GM21526 (cell line): ENCODE data around the gene EFL1.
"Not testable (repeated sequence)": the region's sequence is repeated elsewhere in the genome, so short reads cannot be mapped to it uniquely, and the experiment has no call there.

Experiments used
- ATAC-seq: cut with Tn5 transposase; IDR thresholded peaks from one replicate; pipeline ENCODE4 v1.9.1; 2021; ENCODE audit warnings: moderate library complexity; ENCODE audit not compliant: unreplicated experiment, low FRiP score

The EFL1 gene

DNA sequence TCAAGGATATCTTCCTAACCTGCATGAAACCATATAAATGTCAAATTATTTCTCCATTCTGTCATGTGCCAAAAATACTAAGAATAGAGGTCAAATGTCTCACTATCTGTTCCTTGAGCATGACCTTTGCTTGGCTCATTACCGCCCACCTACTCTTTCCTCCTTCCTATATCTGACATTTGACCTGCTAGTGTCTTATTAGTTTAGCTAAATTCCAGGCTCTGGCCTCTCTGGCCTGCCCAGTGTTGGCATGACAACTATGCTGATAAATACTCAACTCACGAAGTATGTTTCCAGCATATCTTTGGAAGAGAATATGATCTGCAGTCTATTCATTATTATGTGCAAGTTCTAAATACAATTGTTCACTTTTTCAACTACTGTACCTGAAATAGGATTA is 58.0 kb downstream of the EFL1 start:
- not testable (repeated sequence) for ATAC-seq

DNA sequence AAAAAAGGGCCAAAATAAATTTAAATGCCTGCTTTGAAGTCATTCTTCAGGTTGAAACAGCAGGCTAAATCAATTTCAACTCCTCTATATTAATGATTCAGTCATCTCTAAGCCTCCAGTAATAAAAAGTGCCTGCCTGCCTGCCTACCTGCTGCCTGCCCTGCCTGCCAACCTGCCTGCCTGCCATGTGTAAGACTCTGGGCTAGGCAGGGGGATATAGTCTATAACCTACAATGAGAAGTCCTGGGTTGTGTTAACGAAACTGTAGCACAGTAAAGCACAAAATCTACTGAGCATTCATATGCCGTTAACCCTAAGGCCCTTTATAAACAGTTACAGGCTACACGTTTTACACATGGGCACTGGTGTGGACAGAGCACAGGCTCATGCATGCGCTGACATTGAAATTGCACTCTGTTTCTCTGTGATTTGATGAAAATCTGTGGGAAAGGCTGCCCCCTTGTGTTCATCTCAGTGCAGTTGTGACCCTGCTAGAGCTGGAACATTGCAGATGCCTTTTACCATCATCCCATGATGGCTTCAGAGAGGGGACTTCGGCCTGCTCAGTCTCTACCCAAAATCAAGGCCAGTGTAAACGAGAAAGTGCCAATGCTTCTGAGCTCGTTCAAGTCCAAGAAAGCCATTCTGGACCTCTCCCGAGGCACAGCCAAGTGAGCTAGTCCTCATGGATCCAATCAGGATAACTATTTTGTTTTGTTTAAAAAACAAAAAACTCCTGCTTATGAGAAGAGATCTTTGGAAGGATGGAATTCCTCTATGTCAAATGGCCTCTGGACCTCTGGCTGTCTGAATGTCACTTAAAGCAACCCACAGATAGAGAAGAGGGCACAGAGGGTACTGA is 64.6 kb downstream of the EFL1 start:
- peak; percentile 85 for ATAC-seq

DNA sequence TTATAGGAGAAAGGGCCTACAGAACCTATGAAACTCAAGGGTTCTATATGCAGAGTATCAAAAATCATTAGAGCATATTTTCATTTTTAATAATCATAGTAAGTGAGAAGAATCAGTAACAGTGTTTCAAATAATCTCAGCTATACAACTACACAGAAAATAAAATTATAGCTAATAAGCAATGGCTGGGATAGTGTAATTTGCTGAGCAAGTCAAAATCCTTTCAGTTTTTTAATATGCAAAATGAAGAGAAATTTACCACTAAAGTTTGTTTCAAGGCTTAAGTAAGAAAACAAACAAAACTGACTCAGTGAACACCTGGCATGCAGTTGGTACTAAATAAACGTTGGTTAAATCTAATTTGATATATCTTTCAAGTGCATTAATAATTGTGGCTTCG is 66.2 kb downstream of the EFL1 start:
- ATAC-seq: no peak

DNA sequence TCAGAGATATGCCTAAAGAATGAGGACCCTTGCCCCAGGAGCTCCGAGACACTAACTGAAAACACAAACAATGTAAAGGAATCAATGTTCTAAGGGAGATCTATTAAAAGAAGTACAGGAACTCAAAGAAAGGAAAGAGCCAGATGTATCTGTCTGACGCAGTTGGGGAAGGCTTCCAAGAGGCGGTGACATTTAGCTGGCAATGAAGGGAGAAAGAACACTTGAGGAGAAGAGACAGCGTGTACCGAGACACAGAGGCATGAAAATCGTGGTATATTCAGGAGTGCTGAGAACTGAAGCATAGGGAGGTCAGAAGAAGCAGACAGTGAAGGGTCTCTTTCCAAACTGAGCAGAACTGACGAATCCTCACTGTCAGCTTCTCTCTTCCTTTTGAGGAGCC is 66.7 kb downstream of the EFL1 start:
- ATAC-seq: not testable (repeated sequence)

DNA sequence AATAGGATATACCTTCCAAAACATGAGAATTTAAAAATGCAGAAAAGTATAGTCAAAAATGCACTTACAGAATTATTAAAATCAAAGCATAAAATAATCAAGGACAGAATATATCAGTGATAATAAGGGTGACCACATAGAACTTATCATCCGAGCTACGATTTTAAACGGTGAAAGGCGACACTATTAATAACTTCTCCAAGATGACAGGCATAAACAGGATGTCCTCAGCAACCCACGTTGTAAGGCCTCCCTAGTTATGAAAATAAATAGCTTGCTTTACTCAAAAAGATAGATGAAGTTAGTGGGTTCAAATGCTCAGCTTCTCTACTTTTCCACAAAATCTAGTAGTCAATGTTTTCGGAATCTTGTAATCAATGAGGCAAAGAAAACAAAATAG is 68.0 kb downstream of the EFL1 start:
- not testable (repeated sequence) for ATAC-seq

DNA sequence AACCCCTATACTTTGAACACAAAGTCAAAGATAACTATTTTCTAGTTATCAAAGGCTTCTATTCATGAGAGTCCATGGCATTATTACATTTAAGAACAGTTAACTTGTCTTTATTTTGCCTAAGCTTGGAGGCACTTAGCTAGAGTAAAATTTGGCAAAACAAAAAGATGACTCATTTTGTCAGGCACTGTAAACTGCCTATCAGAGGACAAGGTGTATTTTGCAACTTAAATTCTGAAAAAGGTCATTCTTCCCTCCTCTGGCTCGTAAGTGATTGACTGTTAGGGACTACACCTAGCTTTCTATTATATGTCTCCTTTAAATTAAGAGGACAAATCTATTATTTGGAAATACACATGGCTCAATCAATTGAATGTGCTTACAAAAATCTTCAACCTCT is 69.1 kb downstream of the EFL1 start:
- not testable (repeated sequence) for ATAC-seq

DNA sequence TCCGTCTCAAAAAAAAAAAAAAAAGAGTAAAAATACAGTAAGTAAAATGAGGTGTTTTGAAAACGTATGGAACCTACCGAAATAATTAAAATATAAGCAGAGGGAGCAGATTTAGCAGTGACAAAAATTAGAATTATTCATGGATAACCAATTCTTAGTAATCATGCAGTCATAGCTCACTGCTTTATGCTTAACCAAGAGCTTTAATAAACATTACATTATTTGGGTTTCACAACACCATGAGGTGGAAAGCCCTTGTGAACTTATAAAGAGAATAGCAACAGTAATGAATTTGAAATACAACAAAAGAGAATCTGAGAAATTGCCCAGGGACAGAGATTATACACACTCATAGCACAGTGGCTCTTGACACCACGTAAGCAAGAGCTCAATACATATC is 70.1 kb downstream of the EFL1 start:
- ATAC-seq: not testable (repeated sequence)

DNA sequence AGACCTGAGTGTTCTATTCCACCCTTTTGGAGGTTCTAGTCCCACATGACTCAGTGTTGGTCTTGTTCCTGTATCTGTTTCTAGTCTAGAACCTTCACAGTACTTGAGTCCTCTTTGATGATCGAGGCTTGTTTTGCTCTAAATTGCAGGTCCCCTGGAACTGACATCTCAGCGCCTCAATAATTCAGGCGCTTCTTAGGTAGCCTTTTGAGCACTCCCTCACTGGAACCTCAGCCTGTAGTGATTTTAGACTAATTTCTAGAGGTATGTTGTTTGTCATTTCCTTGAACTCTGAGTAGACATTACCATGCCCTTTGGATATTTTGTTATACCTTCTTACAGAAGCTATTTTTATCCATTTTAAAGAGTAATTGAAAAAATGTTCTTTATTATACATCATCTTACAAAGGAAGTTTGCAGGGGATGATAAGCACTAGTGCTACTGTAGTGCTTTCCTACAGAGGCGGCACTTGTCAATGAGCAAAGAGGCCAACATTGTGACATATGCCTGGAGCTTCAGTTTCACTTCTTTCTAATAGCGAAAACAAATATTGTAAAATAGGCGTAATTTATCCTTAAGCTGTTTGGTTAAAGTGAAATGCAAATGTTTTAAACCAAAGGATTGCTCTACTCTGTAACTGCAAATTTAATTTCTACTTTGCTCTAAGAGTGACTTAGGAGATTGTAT is 75.7 kb downstream of the EFL1 start:
- peak; percentile 91 for ATAC-seq

DNA sequence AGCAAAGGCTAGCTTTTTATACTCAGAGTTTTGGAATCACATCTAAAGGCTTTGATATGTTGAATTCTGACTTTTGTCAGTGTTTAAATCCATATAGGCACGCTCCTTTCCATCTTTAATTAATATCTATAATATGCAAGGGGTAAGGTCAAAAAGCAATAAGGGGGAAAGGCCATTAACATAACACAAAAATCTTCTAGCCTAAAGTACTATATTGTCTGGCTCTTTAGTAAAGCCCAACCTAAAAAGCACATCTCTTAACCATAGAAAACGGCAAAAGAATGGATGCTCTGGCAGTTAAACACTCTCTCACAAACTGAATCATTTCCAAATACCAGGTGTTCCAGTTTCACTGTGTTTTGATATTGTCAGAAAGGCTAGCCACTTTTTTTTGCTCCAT is 76.4 kb downstream of the EFL1 start:
- no peak for ATAC-seq

DNA sequence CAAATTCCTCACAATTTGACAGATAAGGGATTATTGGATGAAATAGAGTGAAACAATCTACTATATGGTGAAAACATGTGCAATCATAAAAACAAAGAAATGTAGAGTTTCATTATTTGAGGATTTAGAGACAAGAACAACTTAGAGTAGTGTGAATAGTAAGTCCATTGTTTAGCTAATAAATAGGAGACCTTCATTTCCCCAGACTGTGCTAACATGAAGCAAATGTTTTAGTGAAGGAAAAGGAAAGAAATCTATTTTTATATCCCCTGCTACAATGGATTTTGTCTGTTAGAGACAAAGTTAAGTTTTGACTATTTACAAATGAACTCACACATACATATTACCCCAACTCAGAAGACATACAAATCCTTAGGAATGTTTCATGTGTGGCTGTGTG is 77.8 kb downstream of the EFL1 start:
- ATAC-seq: no peak

DNA sequence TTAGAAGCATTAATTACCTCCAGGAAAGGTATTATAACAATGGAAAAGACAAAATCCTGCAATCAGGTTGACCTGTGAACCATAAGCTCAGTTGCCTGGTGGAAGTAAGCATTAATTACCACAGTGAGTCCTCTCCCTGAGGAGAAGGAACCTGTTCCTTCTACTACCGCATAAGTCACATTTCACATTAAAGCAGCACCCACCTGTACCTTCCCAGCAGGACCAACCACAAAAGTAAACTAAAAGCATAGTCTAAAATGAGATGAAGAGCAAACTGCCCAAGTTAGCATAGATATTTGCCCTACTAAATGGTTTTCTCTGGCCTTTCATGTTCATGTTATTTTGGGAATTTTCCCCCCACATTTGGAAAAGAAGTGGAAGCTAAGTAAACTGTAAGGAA is 78.2 kb downstream of the EFL1 start:
- ATAC-seq: no peak

DNA sequence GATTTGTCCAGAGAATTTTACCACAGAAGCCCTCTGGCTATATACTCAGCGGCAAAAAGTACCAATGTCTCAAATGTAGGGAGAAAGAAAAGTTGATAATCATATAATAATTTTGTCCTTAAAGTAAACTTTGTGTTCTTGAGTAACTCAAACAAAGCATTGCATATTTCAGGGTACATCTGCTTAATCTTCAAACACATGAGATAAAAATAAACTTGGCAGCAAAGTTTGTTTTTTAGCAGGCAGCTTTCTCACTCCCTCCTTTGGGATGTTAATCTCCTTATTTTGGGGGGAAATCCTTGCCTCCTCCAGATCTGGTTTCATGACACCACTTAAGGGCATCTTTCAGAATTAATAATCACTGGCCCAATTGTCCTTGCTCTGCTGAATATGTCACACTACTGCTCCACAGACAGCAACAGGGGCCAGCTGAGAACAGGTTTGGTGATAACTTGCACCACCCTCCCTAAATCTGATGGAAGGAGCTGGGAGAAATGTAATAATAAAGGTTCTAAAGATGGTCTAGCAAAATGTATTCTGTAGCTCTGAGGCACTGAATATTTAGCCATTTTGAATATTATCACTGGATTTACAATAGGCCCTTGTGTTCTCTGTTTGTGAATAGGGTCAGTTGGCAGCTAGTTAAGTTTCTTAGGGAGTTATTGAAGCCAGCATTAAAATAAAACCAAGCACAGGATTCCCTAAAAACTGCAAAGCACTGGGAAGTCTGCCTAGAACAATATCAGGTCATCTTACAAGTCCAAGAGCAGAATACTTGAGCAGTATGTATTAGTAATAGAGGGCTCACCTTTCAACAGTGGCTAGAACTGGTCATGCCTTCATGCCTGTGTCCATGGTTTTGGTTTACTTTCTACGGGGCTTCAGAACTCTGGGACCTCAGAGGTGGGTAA is 79.2 kb downstream of the EFL1 start:
- no peak for ATAC-seq

DNA sequence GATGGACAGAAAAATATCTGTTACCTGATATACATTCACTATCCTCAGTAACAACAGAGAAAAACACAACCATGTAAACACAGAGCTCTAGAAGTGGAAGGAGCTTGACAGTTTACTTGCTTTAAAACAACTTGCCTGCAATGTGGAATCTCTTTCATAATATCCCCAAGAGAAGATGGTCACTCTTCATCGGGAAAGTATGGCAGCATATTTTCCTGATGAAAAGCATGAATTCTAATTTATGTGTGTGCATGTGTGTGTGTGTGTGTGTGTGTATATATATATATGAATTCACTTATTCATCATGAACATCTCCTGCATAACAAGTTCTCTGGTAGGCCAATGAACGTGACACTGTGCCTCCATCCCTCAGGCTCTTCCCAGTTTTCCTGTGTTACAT is 81.2 kb downstream of the EFL1 start:
- ATAC-seq: no peak

DNA sequence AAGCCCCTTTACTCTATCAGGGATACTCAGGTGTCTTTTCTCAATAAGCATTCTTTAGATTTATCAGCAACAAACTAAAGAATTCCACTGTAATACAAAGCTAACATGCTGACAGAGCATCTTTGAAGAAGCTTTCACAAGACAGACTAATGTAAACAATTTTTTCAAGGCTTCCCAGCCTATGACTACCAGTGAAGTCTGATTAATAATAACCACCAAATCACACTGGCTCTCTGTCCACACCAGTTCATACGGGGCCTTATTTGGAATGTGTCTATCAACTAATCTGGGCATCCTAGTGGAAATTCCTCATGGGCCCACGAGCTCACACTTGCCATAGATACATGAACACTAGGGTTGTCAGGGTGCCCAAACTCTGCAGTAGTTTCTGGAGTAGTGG is 84.5 kb downstream of the EFL1 start:
- ATAC-seq: no peak

DNA sequence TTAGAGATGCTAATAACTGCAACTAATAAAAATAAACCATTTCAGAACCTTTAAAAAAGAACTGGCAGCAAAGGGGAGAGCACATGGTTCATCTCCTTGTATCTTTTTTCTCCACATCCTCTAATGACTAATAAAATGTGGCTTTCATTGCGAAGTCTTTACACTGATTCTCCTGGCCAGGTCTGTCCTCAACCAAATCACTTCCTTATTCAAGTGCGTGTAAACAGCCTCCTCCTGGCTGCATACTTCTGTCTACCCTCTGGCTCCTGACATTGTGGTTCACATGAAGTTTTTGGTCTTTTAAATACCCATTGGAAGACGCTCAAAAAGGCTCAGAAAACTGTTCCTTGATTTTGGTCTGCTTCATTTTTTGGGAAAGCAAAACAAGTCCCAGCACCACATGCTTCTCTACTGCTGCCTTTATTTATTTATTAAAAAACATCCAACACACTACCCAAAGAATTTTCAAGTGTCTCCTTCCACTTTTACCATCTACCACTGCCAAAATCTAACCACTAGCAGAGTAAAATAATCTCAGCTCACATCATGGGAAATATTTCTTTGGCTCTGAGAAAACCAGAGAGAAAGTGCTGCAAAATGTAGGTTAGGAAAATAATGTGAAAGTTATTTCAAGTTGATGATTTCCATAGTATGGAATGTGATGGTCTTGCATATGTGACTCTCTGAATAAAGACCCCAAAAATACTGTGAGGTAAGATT is 85.1 kb downstream of the EFL1 start:
- ATAC-seq: no peak

DNA sequence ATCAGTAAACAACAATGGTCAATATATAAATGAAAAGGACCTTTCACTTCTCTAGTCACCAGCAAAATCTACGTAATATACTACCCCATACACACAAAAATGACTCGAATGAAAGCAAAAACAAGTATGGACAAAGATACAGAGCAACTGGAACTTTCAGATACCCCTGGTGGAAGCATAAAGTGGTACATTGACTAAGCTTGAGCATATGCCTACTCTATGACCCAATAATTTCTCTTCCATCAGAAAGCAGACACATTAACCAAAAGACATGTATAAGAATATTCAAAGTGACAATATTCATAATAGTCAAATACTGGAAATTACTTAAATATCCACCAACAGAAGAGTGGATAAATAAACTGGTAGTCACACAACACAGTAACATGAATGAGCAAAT is 86.0 kb downstream of the EFL1 start:
- no peak for ATAC-seq

DNA sequence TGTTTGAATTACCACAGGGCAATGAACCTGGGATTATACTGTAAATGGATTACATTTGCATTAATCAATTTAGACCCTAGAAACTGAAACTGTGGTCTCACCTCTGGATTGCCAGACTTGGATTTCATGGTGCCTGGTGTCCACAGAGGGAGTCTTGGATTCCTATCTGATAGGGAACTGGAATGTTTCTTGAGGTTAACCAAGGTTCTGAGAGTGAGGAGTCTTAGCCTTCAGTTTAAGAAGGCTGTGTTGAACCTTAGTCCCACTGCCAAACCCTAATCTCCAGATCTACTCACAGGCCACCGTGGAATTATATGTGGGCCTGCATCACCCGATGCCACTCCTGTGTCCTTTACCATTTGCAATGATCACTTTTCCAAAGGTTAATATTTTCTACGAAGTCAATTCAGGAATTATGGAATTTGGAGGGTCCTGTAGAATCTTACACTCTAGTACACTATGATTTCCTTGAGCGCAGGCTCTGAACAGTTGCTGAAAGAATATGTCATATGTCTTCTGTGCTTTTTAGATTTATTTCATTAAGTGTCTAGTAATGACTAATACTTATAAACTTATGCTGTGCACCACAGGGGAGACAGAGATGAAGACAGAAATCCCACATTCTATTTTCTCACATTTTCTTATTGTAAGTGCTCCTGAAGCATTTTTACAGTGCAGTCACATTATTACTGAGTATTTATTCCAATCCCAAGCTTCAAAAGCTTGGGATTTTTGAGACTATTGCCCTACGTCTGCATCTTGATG is 87.9 kb downstream of the EFL1 start:
- no peak for ATAC-seq

DNA sequence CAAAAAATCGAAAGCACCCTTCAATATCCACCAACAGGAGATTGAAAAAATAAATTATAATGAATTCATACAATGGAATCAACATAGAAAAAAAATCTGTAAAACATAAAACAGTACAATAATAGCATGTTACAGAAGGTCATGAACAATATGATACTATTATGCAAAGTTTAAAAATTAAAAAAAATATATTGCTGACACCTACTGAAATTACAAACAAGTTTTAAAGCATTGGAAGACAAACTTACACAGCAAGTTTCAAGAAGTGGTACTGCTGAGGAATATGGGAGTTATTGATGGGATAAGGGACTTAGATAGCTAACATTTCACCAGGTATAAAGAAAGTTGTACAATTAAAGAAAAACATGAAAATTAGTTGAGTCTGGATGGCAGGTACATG is 89.4 kb downstream of the EFL1 start:
- ATAC-seq: no peak

DNA sequence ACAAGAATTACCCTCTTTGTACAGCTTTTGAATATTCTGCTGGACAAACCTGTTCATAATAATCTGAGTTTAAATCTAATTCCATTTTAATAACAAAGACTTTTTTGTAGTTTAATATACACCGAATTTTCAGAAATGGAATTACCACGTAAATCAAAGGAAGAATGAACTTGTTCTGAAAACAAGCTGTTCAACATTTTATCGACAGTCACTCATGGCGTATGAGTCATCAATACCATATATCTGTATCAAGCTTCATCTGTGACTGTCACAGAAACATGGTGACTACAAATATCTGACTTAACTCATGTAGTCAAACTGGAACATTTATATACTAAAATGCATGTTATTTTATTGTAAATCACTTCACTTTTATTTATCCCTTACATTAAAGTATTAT is 90.0 kb downstream of the EFL1 start:
- ATAC-seq: no peak

DNA sequence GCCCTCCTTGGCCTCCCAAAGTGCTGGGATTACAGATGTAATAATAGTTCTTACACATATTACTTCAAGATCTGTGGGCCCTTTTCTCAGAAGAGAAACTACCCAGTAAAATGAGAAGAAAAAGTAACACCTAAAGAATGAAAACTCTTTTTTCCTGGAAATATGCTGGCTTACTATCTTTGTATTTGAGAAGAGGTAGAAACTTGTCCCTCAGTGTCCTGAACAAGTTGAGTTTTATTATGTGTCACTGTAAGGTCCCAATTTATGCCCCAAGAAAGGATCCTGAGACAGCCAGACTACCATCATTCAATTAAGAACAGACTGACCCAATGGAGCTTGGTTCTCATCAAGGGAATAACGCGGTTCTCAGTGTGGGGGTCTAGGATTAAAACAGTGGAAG is 93.8 kb downstream of the EFL1 start:
- no peak for ATAC-seq
